Gastroesophageal sphincter (tissue), 3 donors: ENCODE measurements around the gene SERPING1.

ENCODE experiments used
- CTCF ChIP-seq, 4 experiments: fragments of 200-600 bp in 2 of 4; fragments of 450-650 bp in 2 of 4; sonication (generic) in 1 of 4; IDR thresholded peaks; one replicate each; pipeline ENCODE4 v1.5.1; 2017 to 2019; ENCODE audit warnings: antibody characterized with exemption in 4 of 4, mild to moderate bottlenecking in 2 of 4, moderate library complexity in 2 of 4
- EP300 ChIP-seq: sonication (generic); formaldehyde crosslinking; IDR thresholded peaks from one replicate; pipeline ENCODE4 v1.6.1; 2017; ENCODE audit warnings: antibody characterized with exemption, mild to moderate bottlenecking
- POLR2A ChIP-seq, 2 donors: fragments of 450-650 bp; IDR thresholded peaks; one replicate each; pipeline ENCODE4 v1.6.1; 2017; ENCODE audit warnings: antibody characterized with exemption in 2 of 2, mild to moderate bottlenecking in 2 of 2, moderate library complexity in 1 of 2

GRCh38 chr11:57653163-57653562 lies 55.7 kb downstream of the SERPING1 start:
- no peak for TF ChIP-seq POLR2A (IDR thresholded peaks at IDR 0.05)
- TF ChIP-seq EP300 = no peak
- TF ChIP-seq CTCF (IDR thresholded peaks at IDR 0.05) = no peak
